ENCODE results near the gene NDUFA9.

Gene NDUFA9

DNA sequence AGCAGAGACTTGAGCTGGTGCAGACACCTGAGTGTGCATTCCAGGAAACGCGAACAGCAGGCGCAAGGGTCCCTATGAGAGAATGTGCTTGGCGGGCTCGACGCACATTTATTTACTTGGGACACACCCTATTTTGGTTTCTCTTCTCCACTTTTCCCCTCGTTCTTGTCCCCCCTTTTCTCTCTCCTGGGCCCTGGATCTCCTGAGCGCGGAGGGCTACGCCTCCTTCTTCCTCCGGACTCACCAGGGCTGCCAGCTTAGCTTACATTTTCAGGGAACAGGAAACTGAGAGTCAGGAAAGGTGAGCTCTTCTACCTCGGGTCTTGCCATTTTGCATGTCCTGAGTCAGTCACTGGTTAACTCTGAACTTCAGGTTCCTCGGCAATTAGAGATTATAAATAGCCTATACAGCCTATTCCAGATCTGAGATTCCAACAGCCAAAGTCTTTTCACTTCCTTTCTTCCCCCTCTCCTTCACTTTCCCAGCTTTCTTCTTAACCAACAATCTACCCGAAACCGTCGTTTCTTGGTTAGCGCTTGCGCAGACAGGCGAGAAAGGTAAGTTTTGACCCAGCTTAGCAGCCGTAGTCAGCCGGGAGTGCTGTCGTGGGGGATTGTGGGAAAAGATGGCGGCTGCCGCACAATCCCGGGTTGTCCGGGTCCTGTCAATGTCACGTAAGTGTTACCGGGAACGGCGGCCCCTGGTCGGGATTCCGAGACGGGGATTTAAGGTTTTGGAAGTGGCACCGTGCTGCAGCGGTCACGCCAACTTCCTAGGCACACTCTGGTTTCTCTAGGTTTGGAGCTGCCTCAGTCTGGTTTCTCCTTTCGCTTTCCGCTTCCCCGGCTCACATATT is at the start of gene NDUFA9, which contains the start of gene AKAP3:
Gene NDUFA9, plus strand, starts transcription at position 614 of the 857 bp plus-strand sequence. Its CDS starts 13 bp downstream, at position 627.
Gene AKAP3, minus strand, starts transcription at position 551 of the 857 bp plus-strand sequence. CDS start 10,855 bp downstream, outside the sequence.
- peak; percentile 78 to 83 for DNase-seq

DNA sequence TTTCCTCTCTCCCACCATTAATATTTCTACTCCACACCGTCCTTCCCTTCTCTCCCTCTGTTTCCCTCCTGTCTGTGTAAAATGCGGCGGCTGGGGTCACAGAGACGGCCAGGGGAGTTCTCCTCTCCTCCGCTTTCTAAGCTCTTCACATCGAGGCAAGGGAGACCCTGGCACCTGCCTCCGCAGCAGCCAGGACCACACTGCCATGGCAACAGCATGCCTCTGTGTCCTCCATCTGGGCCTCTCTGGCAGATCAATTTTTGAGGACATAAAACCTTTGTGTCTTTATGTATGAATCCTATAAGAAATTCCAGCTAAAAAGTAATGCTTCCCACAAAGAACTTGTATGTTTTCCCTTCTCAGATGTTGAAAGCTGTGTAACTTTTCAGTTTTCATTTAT is 45.5 kb upstream of the NDUFA9 start:
- DNase-seq = no peak

DNA sequence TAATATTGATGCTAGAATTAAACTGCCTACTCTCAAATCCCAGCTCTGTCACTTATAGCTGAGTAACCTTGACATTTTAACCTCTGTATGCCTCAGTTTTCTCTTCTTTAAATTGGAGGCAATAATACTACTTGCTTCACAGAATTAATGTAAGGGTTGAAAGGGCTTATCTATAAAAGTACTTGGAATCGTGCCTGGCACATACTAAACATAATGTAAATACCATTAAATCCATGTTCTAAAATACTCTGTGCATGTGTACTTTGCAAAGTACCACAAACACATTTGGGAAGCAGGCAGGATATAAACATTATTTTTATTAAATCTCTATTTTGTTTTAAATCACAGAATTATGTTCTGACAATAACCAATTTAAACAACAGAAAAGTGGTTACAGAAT is 45.0 kb upstream of the NDUFA9 start:
- no peak for DNase-seq

DNA sequence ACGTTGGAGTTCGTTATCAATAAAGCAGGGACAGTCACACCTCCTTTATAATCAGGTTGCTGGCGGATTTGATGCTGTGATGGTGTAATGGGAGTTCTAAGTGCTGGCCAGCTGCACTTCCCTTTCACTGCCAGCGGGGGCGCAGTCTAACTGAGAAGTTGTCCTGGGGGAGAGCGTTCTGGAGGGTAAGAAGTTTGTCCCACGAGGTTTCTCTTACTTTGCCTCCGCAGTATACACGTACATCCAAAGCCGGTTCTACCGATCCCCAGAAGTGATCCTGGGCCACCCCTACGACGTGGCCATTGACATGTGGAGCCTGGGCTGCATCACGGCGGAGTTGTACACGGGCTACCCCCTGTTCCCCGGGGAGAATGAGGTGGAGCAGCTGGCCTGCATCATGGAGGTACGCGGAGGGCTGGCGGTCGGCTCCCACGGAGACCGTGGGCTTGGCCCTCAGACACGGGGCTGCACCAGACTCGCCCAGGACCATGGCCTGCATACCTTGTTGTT is 44.2 kb upstream of the NDUFA9 start:
- peak; percentile 77 to 84 for DNase-seq

DNA sequence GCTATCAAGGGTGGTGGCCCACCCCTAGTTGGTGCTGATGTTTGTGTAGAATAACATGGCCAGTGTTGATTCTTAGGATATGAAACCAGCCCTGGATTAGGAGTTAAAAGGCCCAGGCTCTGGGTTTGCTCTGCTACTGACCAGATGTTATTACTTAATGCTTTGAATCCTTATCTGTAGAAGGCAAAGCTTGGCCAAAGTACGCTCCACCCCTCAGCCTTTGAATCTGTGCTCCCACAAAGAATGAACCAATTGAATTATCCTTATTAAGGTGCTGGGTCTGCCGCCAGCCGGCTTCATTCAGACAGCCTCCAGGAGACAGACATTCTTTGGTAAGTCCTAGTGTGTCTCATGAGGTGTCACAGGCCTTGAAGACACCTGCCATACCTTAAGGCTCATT is 41.9 kb upstream of the NDUFA9 start:
- DNase-seq = no peak

DNA sequence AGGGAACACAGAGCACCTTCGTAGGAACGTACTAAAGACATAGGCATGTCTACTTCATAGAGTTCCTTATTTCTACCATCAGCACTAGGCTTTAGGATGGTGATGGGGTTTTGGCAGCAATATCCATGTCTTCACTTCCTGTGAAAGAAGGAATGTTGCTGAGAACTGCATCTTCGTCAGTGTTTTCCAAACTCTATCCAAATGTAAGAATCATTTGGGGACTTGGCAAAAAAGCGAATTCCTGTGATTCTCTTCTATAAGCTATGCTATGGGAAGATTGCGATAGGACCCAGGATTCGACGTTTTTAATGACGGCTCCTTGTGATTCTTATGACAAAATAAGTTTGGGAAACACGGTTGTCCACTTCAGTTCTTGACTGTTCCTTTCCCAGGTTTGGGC is 39.8 kb upstream of the NDUFA9 start:
- DNase-seq = no peak

DNA sequence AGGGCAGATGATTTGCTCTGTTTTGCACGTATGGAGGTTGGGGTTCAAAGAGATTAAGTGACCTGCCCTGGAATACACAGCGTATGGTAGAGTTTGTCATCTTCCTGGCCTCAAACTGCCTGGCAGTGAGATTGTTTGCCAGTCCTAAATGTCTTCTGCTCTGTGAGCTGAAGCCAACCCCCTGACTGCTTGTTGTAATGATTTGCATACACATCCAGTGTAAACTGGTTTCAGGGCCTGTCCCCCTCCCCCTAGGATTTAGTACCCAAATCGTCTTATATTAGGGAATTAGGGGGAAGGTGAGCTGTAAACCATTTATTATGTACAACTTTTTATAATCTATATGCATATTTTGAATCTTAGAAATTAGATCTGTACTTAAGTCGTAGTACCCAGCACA is 38.4 kb upstream of the NDUFA9 start:
- DNase-seq = no peak

DNA sequence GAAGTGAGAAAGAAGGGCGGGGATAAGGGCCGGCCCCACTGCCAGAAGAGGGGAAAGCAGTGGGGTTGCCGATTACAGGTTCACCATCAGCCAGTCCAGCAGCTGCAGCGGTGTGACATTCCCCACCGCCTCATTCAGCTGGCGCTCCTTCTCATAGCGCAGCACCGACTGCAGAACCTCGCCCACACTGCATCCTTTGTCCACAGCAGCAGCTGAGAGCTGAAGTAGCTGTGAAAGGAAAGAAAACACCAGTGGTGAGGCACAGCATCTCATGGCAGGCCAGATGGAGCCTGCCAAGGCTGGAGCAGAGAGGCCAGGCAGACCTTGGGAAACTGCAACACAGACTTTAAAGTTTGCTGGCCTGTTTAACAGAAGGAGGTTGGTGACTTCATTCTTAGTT is 33.2 kb upstream of the NDUFA9 start:
- DNase-seq = no peak

DNA sequence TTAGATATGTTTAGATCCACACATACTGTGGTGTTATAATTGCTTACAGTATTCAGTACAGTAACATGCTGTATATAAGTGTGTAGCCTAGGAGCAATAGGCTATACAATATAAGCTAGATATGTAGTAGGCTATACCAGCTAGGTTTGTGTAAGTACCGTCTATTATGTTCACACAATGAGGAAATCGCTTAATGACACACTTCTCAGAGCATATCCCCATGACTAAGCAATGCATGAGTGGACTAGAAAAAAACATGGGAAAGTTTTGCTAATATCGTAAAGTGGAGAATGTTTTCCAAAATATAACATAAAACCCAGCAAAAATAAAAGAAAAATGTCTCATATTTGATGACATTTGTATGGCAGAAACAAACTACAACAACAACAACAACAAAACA is 27.4 kb upstream of the NDUFA9 start:
- no peak for DNase-seq

DNA sequence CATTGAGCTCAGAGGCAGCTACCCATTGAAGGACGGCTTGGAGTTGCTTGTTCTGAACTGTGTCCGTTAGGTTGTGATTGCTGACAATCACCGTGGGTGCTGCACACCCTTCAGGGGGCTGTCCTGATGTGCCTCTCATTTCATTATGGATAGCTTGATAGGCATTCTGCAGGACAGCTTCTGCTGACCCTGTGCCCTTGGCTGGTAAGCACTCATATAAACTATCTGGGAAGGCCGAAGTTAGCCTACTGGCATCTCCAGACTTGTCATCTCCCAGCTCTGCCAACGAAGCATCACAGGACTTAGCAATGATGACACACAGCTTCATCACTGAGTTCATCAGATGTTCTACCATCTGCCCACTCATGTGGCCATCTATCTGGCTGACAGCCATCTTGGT is 22.4 kb upstream of the NDUFA9 start:
- DNase-seq = no peak

DNA sequence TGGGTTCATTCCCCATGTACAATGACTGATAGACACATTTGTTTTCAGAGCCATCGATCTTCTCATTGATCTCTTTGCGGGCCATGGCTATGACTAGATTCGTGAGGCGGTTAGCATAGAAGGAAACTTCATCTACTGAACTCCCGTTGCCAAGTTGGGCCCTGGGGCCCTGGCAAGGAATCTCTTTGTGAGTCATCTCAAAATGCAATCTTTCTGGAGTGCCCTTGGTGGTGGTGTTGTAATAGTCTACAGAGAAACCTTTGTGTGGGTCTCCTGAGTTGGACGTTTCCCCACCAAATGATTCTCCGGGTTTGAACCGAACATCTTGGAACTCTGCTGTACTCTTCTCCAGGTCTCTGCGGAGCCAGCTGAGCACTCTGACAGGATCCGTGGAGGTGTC is 20.5 kb upstream of the NDUFA9 start:
- DNase-seq = no peak

DNA sequence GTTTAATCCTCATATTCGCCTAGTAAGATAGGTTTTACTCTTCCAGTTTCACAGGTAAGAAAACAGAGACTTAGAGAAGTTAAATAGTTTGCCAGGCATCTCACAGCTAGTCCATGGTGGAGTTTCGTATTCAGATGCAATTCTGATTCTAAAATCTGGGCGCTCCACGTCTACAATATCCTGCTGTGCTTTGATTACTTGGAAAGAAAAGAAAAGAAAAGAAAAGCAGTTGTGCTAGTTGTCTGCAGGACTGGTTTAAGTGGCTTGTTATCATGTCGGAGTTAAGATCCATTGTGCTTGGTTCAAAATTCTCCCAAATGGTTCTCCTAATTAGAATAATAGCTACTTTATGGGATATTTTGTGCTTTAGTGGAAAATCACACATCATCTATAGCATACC is 18.7 kb upstream of the NDUFA9 start:
- no peak for DNase-seq

DNA sequence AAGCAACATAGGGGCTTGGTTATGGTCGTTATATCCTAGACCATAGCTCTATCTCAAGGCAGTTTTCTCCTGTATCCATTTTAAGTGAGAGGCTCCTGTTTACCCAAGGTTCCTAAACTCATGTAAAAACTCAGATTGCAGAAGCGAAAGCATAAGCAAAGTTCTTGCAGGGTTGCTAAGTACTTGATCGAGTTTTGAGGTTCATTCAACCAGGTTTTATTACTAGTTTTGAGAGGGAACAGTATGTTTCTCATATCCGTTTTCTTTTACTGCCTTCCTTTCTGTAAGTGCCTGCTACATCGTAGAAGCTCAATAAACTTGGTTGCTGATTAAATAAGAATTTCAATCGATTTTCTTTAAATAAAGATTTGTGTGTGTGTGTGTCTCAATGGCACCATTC is 5.2 kb upstream of the NDUFA9 start:
- DNase-seq = no peak

DNA sequence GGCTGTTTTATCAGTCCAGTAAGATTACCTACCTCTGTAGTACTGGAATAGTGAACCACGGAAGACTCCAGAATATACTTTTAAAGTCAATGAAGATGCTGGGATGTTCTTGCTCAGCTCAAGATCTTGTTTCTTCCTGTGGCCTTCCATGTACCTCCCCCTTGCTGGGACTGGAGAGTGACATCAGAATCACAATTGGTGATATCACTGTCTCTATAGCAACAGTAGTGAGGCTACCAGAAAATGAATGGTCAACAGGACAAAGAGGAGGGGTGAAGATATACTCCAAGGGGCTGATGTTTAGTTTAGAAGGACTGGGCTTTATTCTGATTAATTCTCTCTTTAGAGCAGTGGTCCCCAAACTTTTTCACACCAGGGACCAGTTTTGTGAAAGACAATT is 3.9 kb upstream of the NDUFA9 start:
- no peak for DNase-seq

DNA sequence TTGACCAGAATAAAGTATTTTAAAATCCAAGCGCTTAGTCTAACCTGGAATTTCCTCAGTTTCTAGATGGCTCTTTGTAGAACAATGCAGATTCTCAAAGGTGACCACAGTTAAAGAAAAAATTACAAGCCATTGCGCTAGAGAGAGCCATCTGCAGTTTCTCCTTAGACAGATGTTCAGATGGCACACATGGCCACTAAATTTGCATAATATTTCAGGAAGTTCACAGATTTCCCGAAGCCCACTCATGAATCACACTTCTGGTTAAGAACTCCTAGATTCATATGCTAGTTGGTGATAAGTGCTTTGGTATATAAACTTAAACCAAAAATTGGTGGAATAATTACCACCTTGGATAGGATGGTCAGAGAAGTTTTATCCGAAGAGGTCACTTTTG is 812 bp upstream of the NDUFA9 start:
- DNase-seq = no peak

DNA sequence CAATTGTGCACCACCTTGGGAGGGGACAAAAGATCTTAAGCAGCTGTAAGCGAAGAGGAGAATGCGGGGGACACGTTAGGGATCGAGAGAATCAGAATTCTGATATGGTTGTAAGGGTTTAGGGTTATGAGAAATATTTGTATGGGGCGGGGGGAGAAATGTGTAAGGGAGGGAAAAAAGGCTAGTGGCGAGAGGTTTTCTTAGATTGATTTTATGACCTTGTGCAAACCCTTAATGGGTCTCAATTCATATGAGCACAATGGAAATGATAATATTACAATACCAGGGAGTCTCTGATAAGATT is 396 bp downstream of the NDUFA9 start:
- no peak for DNase-seq

DNA sequence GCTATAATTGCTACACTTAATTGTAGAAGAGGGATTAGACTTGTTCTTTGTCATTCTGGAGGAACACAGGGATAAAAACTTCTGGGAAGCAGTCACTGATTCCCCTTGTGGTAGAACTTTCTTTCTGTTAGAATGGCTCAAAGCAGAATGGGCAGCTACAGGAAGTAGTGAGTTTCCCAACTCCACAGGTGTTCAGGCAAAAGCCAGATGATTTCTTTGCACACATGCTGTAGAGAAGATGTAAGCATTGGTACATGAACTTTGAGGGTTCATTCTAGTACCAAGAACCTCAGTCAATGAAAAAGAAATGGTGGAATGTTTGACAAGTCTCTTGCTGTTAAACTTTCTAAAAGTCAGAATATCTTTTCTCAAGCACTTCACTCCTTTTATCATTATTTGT is 4.3 kb downstream of the NDUFA9 start:
- DNase-seq = no peak

DNA sequence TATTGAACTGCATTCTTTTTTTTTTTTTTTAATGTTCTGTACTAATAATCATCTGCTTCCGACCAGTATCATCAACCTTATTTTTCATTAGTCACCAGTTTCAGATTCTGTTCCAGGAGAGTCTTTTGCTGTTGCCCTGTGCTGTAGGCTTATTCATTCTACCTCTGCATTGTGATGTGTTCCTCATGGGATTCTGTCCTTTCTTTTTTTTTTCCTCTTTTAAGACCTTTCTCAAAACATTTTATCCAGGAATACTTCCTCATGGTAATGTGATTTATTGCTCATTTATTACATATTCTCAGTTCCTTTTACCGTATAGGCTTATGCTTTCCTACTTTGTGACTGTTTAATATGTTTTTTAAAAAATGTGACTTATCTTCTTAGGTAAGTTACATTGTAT is 4.8 kb downstream of the NDUFA9 start:
- no peak for DNase-seq

DNA sequence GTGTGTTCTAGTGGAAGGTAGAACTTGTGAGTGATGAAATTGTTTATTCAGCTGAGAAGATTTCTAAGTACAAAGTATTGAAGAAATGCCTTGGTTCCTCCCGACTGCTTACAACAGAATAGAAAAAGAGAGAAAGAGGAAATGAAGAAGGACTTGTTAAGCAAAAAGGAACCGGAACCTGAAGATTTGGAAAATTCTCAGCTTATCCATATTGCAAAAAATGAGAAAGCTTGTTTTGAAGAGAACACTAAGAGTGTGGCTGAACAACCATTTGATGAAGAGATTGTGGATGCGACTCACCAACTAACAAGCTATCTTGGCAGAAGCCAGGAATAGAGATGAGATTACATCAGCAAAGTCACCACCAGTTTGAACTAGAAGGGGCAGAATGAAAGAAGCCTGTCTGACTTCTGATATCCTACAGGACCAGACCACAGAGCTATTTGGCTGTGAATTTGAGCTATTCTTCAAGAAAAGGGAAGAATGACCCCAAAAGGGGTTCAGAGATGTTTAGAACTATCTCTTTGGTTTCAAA is 15.1 kb downstream of the NDUFA9 start:
- DNase-seq = no peak

DNA sequence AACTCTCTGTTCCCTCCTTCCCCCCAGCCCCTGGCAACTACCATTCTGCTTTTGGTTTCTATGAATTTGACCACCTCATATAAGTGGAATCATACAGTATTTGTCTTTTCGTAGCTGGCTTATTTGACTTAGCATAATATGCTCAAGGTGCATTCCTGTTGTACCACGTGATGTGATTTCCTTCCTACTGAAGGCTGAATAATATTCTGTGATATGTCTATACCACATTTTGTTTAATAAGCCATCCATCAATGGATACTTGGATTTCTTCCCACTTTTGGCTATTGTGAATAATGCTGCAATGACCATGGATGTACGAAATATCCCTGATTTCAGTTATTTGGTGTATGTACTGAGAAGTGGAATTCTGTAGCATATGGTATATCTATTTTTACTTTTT is 16.3 kb downstream of the NDUFA9 start:
- no peak for DNase-seq

DNA sequence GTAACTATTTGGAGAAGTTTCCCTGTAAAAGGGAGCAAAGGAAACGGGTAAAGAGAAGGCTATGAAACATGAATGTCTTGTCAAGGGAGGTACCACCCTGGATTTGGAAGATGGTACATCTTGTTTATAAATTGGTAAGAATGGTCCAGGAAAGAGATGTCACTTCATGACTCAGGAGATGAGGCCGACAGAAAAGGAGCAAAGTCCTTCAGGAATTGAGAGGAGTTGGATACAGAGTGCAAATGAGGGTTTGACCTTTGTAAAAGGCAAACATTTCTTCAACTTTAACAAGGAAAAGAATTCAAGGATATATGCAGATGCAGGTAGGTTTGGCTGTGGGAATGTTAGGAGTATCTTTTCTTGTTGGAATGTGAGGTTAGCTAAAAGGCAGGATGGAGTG is 30.8 kb downstream of the NDUFA9 start:
- no peak for DNase-seq

DNA sequence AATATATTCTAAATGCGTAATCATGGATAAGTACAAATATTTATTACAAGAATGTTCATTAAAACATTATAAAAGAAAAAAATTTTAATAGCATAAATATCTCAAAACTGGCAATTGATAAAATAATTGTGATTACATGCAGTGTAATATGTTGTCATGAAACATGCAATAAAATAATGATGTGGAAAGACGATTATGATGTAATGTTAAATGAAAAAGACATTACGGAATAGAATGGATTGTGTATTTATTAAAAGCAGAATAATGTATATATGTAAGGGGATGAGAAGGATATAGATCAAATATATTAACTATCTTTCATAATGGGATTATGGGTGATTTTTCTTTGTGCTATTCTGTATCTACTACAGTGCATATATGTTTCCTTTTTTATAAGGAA is 32.8 kb downstream of the NDUFA9 start:
- DNase-seq = no peak

DNA sequence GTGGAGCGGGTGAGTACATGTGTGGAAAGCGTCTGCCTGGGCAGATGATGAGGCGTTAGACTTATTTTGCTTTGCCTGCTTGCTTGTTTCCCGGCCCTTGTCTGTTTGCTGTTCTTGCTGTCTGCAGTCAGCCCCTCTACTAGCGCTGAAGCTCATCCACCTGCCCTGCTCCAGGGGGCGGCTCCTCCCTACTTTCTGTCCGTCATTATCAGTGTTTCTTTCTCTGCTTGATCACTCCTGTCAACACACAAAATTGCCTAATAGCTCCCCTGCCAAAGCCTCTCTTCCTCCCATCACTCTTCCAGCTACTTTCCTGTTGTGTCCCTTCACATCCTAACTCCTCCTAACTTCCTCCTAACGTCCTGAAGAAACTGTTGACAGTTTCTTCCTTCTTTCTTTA is 36.4 kb downstream of the NDUFA9 start:
- no peak for DNase-seq

DNA sequence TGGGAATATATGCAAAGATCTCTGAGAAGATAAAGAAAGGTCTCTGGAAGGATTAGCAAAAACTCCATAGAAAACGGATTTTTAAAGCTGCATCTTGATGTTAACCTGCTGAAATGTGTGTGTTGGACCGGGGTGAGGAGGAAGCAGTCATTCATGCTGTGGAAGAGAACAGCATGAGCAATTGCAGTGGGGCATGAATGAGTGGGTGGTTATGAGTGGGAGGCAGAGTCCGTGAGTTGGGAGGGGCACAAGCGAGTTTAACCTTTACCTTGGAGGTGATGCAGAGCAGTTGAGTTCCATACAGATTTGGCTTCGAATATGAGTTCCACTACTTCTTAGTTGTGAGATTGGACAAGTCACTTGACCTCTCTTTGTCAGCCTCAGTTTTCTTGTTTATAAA is 41.8 kb downstream of the NDUFA9 start:
- no peak for DNase-seq
